Suprapubic skin (tissue), 4 donors: ENCODE data around the gene DSCAML1. TPM values are rescaled to one million over a fixed set of nuclear protein-coding genes. Genes with fewer than 3 reads are reported as not detected.

Experiments used
- DNase-seq, 2 donors: peaks; one replicate each; pipeline ENCODE4 v3.0.0-alpha.2; 2019; ENCODE audit warnings: low spot score in 2 of 2
- H3K27ac ChIP-seq: fragments of 200-600 bp; sonication (generic); one replicate; pipeline ENCODE4 v1.5.1; 2019
- H3K27me3 ChIP-seq: fragments of 200-600 bp; sonication (generic); one replicate; pipeline ENCODE4 v1.5.1; 2019
- H3K36me3 ChIP-seq: fragments of 200-600 bp; sonication (generic); one replicate; pipeline ENCODE4 v1.5.1; 2019
- H3K4me1 ChIP-seq: fragments of 200-600 bp; sonication (generic); one replicate; pipeline ENCODE4 v1.5.1; 2019
- H3K4me3 ChIP-seq: fragments of 200-600 bp; sonication (generic); one replicate; pipeline ENCODE4 v1.5.1; 2019; ENCODE audit warnings: mild to moderate bottlenecking
- H3K9me3 ChIP-seq: fragments of 200-600 bp; sonication (generic); one replicate; pipeline ENCODE4 v1.5.1; 2019
- CTCF ChIP-seq, 2 donors: fragments of 200-600 bp in 1 of 2; fragments of 450-650 bp in 1 of 2; sonication (generic) in 1 of 2; IDR thresholded peaks; one replicate each; pipeline ENCODE4 v1.5.1; 2016 to 2019; ENCODE audit warnings: antibody characterized with exemption in 2 of 2, mild to moderate bottlenecking in 1 of 2, moderate library complexity in 1 of 2
- EP300 ChIP-seq: sonication (generic); formaldehyde crosslinking; IDR thresholded peaks from one replicate; pipeline ENCODE4 v1.6.1; 2017; ENCODE audit warnings: antibody characterized with exemption
- POLR2A ChIP-seq, 2 donors: fragments of 450-650 bp; IDR thresholded peaks; one replicate each; pipeline ENCODE4 v1.6.1; 2017; ENCODE audit warnings: antibody characterized with exemption in 2 of 2, mild to moderate bottlenecking in 2 of 2, moderate library complexity in 2 of 2
- POLR2AphosphoS5 ChIP-seq, 3 donors: sonication (generic); formaldehyde crosslinking; IDR thresholded peaks; one replicate each; pipeline ENCODE4 v1.6.1; 2017; ENCODE audit warnings: antibody characterized with exemption in 3 of 3
- whole genome bisulfite sequencing: methylation state at CpG from one replicate; pipeline ENCODE4 v1.1.5; 2018; 5-methylcytosine and 5-hydroxymethylcytosine counted together
- total RNA-seq, 4 donors: library from RNA; depleted of rRNA; stranded (reverse); fragments of >200 nt; gene quantifications; one replicate each; pipeline ENCODE4 v1.1.0, GENCODE V29; 2016

Gene DSCAML1
- total RNA-seq, 4 donors from 2014 or later: 0.11 to 0.24 (median 0.21) TPM; not detected in 1

GRCh38 chr11:117464778-117465177, 332.2 kb downstream of the DSCAML1 start:
- Histone ChIP-seq H3K27ac (no peak overlapping the region), H3K9me3 (no peaks in the 10 kb centered on the region), H3K4me3 (no peak overlapping the region), H3K4me1 (no peaks in the 10 kb centered on the region), H3K36me3 (no peaks in the 10 kb centered on the region), H3K27me3 (peaks cover 2% of the 10 kb centered on the region)
- TF ChIP-seq CTCF (IDR thresholded peaks at IDR 0.05) (no peak), POLR2A (IDR thresholded peaks at IDR 0.05) (no peak), POLR2AphosphoS5 (IDR thresholded peaks at IDR 0.05) (no peak), EP300 (no peak)
- 89% methylated on average over 10 of the region's 13 CpGs for WGBS
- no peak for DNase-seq

- WGBS: 44% methylated on average over 8 of the region's 8 CpGs
- H3K4me3 ChIP-seq: no peak overlapping the region
- no peak for TF ChIP-seq CTCF (IDR thresholded peaks at IDR 0.05)
- no peak for TF ChIP-seq POLR2A (IDR thresholded peaks at IDR 0.05)
- TF ChIP-seq EP300: no peak
- no peak for TF ChIP-seq POLR2AphosphoS5 (IDR thresholded peaks at IDR 0.05)
- no peaks in the 10 kb centered on the region for H3K9me3 ChIP-seq
- H3K27me3 ChIP-seq: no peaks in the 10 kb centered on the region
- no peaks in the 10 kb centered on the region for H3K4me1 ChIP-seq
- no peak for DNase-seq
- H3K36me3 ChIP-seq: no peaks in the 10 kb centered on the region
- H3K27ac ChIP-seq: no peak overlapping the region
Measured at GRCh38 chr11:117462864-117463247, 334.2 kb downstream of the DSCAML1 start.

GRCh38 chr11:117462183-117462863, 334.7 kb downstream of the DSCAML1 start:
- no peaks in the 10 kb centered on the region for H3K9me3 ChIP-seq
- WGBS: 85% methylated on average over 17 of the region's 18 CpGs
- H3K4me1 ChIP-seq: no peaks in the 10 kb centered on the region
- H3K36me3 ChIP-seq: no peaks in the 10 kb centered on the region
- no peaks in the 10 kb centered on the region for H3K27me3 ChIP-seq
- no peak for DNase-seq
- no peak overlapping the region for H3K4me3 ChIP-seq
- TF ChIP-seq POLR2A (IDR thresholded peaks at IDR 0.05) (no peak), POLR2AphosphoS5 (IDR thresholded peaks at IDR 0.05) (no peak), CTCF (IDR thresholded peaks at IDR 0.05) (no peak), EP300 (no peak)
- H3K27ac ChIP-seq: no peak overlapping the region

- WGBS: 95% methylated on average over 14 of the region's 16 CpGs
Measured at GRCh38 chr11:117461396-117462182, 335.4 kb downstream of the DSCAML1 start.

More at GRCh38 chr11:117461396-117462182, 335.4 kb downstream of the DSCAML1 start:
- Histone ChIP-seq H3K4me1 (no peaks in the 10 kb centered on the region), H3K9me3 (no peaks in the 10 kb centered on the region), H3K36me3 (no peaks in the 10 kb centered on the region), H3K27ac (no peak overlapping the region), H3K4me3 (no peak overlapping the region), H3K27me3 (no peaks in the 10 kb centered on the region)
- no peak for TF ChIP-seq CTCF (IDR thresholded peaks at IDR 0.05)
- no peak for TF ChIP-seq POLR2A (IDR thresholded peaks at IDR 0.05)
- TF ChIP-seq POLR2AphosphoS5 (IDR thresholded peaks at IDR 0.05): no peak
- no peak for TF ChIP-seq EP300
- DNase-seq: no peak
